Right renal pelvis (tissue), 4 donors: ENCODE measurements around the gene POU2F2. TPM values are rescaled to one million over a fixed set of nuclear protein-coding genes. Genes with fewer than 3 reads are reported as not detected.

Experiments
- DNase-seq, 4 donors: peaks; one replicate each; pipeline ENCODE4 v3.0.0-alpha.2; 2013; ENCODE audit warnings: low read depth in 4 of 4, low spot score in 3 of 4, missing footprints in 1 of 4
- polyA plus RNA-seq, 4 donors: library from polyadenylated mRNA; unstranded; fragments of 120-200 nt; gene quantifications; one replicate each; pipeline ENCODE4 v1.2.1, GENCODE V29; 2013; ENCODE audit not compliant: insufficient read length in 4 of 4

The POU2F2 gene
- polyA plus RNA-seq, 4 donors, result 0.55 to 1.4 (median 0.90) TPM

DNA sequence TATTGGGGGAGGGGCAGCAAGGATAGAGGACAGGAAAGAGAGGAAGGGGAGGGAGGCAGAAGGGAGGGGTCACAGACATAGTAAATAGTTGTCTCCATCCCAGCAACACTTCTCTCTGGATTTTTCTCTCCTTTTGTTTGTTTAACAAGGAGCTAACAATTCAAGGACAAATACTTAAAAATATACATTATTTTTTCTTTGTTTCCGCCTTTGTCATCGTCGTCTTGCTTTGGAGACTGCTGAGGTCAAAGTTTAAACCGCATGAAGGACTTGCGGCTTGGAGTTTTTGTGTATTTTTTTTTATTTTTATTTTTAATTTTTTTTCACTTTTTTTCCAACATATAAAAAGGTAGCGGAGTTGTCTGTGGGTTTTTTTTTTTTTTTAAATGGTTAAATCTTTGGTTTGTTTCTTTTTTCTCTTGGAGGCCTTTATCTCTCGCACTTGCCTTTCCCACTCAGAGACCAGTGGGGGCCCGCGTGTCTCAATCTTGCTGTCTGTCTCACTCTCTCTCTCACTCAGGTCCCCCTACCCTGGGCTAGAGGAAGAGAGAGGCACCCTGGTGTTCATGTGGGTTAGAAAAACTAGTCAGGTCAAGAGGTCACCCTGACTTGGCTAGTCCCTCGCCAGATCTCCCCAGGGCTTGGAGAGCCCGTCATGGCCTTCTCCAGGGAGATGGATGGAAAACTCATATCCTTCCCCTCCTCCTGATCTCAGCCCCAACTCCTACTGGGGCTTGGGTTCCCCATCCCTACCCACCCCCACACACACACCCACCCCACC is 45.3 kb downstream of the POU2F2 start:
- DNase-seq, result no peak

DNA sequence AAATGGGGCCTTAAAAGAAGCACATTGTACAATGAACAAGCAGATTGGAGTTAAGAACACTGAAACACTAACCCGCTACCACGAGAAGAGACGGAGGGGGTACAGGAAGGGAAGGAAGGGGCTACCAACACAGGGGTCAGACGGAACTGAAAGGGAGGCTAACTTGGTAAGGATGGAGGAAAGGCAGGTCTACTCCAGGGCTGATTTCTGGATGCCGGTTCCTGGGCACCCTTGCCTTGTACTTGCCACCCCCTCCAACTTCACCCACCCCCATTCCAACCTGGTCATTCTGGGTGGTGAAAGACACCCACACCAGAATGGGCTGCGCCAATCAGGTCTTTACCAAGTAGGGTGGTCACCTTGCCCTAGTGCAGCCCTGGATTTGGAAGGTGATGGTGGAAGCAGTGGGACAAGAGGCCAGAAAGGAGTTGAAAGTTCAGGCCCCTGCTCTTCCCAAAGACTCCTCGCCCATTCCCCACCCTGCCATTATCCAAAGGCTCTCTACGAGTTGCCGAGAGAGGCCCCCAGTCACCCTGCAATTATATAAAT is 46.0 kb downstream of the POU2F2 start:
- DNase-seq, result no peak

DNA sequence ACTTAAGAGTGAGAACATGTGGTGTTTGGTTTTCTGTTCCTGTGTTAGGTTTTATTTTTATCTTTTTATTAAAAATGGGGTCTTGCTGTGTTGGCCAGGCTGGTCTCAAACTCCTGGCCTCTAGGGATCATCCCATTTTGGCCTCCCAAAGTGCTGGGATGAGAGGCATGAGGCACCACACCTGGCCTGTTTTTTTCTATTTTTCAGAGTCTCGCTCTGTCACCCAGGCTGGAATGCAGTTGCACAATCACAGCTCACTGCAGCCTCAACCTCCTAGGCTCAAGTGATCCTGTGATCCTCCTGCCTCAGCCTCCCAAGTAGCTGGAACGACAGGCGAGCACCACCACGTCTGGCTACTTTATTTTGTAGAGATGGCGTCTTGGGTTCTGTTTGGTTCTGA is 48.7 kb downstream of the POU2F2 start:
- no peak for DNase-seq

DNA sequence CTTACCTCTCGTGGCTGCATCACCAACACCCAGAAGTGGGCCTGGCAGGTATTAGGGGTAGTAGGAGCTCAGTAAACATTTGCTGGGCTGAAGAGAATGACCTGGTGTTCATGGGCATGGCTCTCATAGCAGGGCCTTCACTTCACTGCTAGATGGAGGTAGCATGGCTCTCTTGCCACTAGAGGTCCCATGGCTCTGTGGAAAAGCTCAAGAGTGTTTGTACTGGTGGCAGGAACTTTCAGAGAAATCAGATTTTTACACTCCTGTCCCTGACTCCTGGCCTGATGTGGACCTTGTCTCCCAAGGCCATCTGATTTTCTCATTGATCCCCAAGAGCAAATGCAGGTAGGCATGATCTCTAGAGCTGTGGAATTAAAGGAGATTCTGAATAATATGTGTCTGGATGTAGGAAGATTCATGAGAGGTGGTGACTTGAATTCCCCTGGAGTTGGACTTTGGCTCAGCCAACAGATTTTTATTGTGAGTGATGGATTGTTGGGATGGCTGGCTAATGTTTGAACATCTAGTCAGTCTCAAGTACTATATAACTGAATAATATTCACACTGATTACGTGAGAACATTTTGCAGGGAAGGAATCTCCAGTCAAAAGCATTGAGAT is 50.6 kb downstream of the POU2F2 start:
- no peak for DNase-seq

DNA sequence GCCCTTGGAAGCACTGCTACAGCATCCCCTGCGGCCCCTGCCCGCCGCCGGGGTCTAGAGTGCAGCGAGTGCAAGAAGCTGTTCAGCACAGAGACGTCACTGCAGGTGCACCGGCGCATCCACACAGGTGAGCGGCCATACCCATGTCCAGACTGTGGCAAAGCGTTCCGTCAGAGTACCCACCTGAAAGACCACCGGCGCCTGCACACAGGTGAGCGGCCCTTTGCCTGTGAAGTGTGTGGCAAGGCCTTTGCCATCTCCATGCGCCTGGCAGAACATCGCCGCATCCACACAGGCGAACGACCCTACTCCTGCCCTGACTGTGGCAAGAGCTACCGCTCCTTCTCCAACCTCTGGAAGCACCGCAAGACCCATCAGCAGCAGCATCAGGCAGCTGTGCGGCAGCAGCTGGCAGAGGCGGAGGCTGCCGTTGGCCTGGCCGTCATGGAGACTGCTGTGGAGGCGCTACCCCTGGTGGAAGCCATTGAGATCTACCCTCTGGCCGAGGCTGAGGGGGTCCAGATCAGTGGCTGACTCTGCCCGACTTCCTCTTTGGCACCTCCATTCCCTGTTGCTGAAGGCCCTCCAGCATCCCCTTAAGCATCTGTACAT is 51.4 kb downstream of the POU2F2 start:
- no peak for DNase-seq

DNA sequence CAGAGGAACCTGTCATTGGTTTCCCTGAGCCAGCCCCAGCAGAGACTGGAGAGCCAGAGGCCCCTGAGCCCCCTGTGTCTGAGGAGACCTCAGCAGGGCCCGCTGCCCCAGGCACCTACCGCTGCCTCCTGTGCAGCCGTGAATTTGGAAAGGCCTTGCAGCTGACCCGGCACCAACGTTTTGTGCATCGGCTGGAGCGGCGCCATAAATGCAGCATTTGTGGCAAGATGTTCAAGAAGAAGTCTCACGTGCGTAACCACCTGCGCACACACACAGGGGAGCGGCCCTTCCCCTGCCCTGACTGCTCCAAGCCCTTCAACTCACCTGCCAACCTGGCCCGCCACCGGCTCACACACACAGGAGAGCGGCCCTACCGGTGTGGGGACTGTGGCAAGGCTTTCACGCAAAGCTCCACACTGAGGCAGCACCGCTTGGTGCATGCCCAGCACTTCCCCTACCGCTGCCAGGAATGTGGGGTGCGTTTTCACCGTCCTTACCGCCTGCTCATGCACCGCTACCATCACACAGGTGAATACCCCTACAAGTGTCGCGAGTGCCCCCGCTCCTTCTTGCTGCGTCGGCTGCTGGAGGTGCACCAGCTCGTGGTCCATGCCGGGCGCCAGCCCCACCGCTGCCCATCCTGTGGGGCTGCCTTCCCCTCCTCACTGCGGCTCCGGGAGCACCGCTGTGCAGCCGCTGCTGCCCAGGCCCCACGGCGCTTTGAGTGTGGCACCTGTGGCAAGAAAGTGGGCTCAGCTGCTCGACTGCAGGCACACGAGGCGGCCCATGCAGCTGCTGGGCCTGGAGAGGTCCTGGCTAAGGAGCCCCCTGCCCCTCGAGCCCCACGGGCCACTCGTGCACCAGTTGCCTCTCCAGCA is 52.1 kb downstream of the POU2F2 start:
- DNase-seq, result no peak

DNA sequence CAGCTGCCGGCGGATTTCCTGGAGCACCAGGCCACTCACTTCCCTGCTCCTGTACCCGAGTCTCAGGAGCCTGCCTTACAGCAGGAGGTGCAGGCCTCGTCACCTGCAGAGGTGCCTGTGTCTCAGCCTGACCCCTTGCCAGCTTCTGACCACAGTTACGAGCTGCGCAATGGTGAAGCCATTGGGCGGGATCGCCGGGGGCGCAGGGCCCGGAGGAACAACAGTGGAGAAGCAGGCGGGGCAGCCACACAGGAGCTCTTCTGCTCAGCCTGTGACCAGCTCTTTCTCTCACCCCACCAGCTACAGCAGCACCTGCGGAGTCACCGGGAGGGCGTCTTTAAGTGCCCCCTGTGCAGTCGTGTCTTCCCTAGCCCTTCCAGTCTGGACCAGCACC is 53.0 kb downstream of the POU2F2 start:
- no peak for DNase-seq

DNA sequence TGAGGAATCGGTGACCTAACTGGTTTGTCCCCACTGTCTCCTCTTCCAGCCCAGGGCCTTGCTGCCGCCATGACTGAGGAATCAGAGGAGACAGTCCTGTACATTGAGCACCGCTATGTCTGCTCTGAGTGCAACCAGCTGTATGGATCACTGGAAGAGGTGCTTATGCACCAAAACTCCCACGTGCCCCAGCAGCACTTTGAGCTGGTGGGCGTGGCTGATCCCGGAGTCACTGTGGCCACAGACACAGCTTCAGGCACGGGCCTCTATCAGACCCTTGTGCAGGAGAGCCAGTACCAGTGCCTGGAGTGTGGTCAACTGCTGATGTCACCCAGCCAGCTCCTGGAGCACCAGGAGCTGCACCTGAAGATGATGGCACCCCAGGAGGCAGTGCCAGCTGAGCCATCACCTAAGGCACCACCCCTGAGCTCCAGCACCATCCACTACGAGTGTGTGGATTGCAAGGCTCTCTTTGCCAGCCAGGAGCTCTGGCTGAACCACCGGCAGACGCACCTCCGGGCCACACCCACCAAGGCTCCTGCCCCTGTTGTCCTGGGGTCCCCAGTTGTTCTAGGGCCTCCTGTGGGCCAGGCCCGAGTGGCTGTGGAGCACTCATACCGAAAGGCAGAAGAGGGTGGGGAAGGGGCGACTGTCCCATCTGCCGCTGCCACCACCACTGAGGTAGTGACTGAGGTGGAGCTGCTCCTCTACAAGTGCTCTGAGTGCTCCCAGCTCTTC is 53.5 kb downstream of the POU2F2 start:
- no peak for DNase-seq

DNA sequence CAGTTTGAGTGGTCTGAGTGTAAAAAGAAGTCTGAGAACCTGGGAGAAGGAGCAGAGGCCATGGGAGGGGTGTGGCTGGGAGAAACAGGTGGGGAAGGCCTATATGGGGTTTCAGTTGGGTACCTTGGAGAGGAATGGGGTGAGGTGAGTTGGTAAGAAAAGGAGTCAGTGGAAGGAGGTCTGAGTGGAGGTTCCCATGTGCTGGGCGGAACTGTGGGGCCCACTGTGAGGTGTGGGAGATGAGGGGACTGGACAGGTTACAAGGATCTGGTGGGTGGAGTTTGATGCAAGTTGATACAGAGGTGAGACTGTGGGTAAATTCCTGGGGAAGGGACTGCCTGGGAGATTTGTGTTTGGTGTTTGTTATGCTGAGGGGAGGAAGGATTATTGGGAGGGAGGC is 54.2 kb downstream of the POU2F2 start:
- no peak for DNase-seq

DNA sequence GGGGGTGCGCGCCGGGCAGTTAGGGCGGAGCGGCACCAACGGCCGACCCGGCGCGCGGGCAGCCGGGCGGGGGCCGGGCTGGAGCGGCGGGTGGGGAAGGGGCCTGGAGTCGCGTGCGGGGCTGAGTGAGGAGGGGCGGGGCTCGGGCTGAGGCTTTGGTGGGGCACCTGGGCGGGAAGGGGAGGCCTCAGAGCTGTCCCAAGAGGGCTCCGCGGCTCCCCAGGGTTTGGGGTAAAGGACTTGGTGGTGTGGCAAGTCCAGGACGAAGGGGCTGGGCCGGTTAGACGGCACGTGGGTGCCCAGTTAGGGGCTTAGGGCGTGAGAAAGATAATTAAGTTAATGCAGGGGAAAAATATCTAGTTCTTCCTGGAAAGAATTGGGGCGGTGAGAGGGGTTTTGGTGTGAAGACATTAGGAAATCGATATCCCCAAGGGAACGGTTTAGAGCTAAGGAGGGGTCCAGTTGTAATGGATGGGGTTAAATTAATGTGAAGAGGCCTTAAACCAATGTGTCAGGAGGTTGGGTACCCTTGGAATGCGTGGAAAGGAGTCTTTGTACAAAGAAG is 55.8 kb downstream of the POU2F2 start:
- no peak for DNase-seq

DNA sequence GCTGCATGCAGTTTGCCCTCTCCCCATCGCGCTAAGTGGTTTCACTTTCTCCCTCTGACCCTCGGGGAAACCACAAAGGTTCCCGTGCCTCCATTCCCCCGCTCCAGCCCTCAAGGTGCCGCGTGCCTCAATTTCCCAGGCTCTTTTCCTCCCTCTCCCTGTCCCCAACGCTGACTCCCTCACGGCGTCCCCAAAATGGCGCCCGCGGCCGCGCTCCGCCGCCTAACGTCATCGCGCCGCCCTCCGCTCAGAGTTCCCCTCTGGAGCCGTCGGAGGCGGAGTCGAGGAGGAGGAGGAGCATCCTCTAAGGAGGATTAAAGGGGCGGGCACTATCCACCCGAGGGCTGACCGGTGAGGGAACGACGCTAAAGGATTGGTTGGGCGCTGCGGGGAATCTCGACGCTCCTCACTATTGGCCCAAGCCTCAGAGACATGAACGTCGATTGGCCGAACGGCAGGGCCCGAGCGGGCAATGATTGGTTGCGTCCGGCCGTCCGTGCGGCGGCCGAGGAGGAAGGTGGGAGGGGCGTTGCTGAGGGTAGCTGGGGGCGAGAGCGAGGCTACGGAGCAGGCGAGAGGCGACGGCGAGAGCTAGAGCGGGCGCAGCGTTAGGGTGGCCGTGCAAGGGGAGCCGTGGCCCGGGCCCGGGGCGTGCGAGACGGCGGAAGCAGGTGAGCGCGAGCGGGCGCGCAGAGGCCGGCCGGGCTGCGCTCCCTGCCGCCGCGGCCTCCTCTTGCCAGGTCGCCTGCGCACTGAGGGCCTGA is 56.4 kb downstream of the POU2F2 start, which contains the start of gene ZNF574:
Gene ZNF574, plus strand, starts transcription at position 551 of the 764 bp plus-strand sequence. CDS start 2,441 bp downstream, outside the sequence.
- DNase-seq, result peak; percentile 96 to 99 (median 99)

DNA sequence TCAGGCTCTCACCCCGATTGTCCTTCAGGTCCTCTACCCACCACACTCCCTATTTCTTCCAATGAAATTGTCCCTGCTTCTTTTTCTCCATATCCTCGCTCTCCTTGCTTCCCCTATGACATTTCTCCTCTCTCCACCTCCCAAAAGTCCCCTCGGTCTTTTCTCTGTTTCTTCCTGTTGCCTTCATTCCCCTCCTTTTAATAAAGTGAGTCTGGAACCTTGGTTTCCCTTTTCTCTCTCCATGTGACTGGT is 57.0 kb downstream of the POU2F2 start:
- no peak for DNase-seq

DNA sequence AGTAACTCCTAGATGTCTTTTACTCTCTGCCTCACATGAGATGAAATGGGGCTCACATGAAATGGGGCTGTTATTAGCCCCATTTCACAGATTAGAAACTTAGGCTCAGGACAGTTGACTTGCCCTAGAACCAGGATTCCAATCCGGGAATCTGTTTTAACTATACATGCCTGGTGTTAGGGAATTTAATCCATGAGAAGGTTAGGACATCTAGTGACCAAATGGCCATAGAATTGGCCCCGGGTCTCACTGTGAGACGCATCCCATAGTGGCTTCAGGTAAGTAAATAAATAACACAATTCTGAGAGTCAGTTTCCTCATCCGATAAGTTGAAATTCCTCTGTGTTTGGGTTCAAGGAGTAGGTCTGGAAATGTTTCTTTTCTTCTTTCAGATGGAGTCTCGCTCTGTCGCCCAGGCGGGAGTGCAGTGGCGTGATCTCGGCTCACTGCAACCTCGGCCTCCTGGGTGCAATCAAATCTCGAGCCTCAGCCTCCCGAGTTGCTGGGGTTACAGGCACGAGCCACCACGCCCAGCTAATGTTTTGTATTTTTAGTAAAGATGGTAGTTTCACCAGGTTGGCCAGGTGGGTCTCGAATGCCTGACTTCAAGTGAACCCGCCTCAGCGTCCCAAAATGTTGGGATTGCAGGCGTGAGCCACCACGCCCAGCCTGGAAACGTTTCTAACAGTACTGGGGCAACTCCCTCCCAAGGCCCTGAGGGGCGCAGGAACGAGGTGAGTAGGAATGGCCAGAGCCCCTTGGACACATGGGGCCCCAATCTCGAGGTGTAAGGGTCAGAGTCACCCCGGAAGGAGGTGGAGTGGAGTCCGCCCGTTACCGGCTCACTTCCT is 57.5 kb downstream of the POU2F2 start:
- peak in 1 of 4 donors; percentile 17 for DNase-seq

DNA sequence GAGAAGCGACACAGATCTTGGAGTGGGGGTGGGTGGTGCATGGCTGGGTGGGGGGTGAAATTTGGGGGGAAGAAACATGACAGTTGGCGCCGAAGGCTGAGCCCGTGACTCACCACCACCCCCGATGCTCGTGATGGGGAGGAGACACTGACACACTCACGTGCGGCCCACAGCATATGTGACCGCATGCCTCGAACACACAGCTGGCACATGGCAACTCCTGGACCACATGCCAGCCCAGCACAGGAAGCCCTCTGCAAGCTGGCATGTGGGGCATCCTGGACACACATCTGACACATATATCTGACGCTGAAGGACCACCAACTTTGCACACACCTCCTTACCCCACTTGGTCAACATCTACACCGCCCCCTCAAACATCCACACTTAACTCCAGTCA is 61.0 kb downstream of the POU2F2 start:
- DNase-seq, result no peak

DNA sequence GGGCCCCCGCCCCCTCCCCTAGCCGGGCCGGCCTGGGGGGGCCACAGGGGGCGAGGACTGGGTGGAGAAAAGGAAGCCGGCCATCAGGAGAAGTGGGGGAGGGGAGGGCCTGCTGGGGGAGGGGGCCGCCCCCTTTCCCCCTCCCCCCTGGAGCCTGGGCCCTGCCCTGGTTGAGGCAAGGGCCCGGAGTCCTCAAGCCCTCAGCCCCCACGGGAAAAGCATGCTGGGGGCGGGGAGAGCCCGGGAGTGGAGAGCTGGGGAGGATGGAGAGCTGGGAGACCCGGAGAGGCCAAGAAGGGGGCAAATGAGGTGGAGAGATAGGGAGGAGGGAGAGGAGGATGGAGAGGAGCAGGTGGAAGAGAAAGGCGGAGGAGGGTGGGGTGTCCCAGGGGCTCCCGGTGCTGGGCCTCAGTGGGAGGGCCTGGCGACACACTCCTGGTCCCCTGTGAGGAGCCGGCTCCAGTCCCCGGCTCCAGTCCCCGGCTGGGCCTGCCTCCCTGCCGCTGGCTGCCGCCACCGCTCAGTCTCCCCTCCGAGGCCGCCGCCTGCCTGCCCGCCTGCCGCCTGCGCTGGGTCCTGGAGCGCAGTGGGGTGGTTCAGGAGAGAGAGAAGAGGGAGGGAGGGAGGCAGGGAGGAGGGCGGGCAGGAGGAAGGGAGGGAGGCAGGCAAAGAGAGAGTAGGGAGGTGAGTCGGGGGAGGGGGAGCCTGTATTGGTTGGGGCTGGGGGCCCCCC is 62.5 kb downstream of the POU2F2 start, which contains the start of gene GRIK5:
Gene GRIK5, minus strand, starts transcription at position 588 of the 733 bp plus-strand sequence. CDS start 4,436 bp downstream, outside the sequence.
- peak in 1 of 4 donors; percentile 20 for DNase-seq

DNA sequence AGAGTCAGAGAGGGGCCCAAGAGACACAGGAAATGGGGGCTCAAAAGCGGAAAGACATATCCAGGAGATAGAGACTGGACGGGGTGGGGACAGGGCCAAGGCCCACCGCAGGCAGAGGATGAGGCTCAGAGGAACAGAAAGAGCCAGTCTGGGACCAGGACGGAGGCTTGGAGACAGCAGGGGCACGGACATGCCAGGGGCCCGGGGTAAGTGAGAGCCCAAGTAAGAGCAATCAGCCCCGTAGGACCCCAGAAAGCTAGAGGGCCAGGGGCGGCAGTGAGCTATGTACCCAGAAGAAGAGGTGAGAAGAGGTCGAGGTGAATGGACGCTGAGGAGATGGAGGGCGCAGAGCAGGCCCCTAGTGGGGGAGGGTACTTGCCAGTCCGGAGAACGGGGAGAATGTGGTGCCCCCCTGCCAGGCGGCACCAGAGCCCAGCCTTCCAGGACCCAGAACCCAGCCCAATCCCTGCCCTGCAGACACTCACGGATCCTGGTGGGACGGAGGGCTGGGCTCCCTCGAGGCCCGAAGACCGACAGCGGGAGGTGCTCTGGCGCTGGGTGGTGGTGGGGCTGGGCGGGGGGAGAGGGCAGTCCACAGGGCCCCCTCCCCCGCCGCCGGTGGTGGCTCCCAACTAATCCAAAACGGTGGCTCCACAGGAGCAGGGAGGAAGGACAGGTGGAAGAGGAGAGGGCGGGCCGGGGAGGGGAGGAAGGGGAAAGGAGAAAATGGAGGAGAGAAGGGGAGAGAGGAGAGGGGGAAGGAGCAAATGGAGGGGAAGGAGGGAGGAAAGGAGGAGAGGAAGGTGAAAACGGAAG is 63.3 kb downstream of the POU2F2 start:
- no peak for DNase-seq
